Activated naive CD4-positive, alpha-beta T cell (primary cell): ENCODE results near the gene SPTBN5.
A peak's percentile ranks its signal among the peaks of the same experiment; 100 is the strongest.

ENCODE experiments used
- DNase-seq, 4 experiments: peaks; one replicate each; lab custom pipeline; 2025; lab: John Stamatoyannopoulos, UW

SPTBN5 gene

DNA sequence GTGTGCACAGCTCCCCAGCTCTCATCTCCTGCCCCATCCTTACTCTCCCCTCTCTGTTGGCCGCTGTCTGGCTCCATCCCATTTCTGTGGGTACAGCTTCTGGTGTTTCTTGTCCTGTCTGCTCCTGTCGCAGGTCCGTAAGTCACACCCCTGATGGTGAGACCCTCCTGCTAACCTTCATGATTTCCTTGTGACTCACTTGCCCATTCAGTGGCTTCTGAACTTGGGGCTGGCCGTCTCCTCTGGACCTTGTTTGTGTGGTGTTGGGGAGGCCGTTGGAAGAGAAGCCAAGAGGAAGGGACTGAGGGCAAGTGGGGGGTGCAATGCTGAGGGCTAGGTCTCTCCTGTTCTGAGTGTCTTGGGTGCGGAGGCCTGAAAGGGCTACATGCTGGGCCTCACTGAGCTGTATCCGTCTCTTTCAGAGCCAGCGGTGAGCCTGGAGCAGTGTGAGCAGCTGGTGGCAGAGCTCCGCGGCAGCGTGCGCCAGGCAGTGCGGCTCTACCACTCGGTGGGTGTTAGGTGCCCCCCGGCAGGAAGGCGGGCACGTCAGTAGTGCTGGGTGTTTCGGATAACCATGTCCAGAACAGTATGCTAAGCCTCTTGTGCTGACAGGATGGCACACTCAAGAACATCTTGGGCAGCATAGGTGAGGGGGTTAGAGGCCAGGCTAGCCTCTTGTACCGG, 69.6 kb downstream of the SPTBN5 start:
- DNase-seq = no peak

DNA sequence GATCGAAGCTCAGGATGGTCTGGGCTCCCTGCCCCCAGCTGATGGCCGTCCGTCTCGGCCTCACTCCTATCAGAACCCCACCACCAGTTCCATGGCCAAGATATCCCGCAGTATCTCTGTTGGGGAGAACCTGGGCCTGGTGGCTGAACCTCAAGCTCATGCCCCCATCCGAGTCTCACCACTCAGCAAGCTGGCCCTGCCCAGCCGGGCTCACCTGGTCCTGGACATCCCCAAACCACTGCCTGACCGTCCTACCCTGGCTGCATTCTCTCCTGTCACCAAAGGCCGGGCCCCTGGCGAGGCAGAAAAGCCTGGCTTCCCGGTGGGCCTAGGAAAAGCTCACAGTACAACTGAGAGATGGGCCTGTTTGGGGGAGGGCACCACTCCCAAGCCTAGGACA, 70.4 kb downstream of the SPTBN5 start:
- no peak for DNase-seq

DNA sequence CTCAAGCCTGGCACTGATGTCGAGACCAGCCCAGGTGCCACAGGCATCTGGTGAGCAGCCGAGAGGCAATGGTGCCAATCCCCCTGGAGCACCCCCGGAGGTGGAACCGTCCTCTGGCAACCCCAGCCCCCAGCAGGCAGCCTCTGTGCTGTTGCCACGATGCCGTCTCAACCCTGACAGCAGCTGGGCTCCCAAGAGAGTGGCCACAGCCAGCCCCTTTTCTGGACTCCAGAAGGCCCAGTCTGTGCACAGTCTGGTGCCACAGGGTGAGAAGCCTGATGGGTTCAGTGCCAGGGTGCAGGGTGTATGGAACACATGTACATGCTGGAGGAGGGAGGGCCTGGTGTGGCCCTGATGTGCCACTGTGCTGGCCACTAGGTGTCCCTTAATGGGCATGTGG, 70.9 kb downstream of the SPTBN5 start:
- DNase-seq = no peak

DNA sequence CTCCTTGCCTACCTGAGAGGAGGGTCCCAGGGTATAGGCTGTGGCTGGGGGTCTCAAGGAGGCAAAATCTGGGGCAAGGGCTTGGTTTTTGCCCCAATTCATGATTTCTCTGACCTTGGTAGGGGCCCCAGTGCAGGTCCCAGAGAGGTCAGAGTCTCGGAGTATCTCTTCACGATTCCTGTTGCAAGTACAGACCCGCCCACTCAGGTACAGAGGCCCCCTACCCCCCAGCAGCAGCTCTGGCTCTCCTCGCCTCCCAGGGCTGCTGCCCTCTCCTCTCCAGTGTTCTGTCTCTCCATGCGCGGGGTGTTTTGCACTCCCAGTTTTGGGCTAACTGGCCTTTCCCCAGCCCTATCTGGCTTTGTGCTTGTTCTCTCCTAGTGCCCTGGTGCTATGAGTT, 71.4 kb downstream of the SPTBN5 start:
- DNase-seq = no peak

DNA sequence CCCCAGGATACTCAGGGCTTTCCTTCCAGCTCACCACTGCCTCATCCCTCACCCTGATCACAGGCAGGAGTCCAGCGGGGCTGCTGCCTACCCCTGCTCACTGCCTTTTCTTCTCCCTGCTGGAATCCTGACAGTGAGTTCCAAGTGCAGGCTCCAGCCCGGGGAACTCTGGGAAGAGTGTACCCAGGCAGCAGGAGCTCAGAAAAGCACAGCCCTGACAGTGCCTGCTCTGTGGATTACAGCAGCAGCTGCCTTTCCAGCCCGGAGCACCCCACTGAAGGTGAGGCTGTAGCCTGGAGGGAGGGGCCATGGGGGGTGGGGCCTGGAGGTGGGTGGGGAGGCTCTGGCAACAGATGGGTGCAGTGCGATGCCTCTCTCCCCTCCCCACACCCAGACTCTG, 72.0 kb downstream of the SPTBN5 start:
- no peak for DNase-seq

DNA sequence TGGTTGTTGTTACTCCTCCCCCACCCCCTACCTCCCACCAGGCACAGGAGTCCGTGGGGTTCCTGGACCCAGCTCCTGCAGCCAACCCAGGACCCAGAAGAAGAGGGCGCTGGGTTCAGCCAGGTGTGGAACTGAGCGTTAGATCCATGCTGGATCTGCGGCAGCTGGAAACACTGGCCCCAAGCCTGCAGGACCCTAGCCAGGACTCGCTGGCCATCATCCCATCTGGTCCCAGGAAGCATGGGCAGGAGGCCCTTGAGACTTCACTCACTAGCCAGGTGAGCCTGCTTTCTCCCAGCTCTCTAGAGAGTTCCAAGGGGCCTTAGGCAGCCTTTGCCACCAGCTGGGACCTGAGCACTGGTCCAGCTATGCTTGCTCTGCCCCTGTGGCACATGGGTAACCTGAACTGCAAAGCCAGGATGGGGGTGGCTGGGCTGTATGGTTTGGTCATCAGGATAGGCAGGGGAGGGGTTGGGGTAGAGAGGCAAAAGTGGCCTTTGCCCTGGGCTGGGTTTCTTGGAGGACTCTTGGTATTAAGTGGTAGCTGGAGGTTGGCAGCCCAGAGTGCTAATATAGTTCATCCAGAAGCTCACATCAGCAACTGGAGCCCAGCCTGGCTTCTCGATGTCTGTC, 72.9 kb downstream of the SPTBN5 start:
- no peak for DNase-seq

DNA sequence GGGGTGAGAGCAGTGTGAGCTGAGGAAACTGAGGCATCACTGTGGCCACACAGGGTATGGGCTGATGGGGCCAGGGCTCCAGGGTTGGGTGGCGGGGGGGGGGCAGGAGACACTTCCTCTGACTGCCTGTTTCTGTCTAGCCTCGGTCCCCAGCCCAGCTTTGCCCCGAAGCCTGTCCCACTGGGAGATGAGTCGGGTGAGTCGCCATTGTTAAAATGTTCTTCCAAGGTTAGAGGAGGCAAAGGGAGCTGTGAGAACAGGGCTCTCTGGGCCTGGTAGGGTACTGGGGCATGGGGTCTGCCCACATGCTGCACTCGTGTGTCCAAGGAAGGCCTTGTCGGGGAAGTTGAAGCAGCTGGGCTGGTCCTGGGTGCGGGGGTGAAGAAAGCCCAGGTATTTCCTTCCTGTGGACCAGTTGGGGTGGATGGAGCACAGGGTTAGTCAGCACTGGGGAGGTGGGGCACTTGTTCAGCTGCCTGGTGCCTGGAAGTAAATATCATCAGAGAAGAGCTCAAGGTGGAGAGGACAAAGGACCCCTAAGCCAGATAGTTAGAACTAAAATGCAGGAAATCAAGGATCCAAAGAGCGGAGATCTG, 74.3 kb downstream of the SPTBN5 start:
- no peak for DNase-seq

DNA sequence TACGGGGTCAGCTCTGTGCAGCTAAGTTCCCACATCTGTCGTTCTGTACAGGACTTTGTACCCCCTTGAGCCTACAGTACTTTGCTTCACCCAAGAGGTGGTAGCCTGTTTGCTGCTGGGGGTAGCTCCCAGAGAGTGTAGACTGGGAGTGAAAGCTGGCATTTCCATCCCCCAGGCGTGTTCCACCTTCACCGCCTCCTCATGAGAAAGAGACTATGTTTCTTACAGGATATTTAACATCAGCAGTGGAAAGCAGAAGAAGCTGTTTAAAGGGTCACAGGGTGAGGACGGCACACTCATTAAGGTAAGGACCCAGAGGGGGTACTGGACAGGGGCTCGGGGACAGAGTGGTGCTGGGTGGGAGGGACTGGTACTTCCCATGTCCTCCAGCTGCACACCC, 76.1 kb downstream of the SPTBN5 start:
- DNase-seq = no peak

DNA sequence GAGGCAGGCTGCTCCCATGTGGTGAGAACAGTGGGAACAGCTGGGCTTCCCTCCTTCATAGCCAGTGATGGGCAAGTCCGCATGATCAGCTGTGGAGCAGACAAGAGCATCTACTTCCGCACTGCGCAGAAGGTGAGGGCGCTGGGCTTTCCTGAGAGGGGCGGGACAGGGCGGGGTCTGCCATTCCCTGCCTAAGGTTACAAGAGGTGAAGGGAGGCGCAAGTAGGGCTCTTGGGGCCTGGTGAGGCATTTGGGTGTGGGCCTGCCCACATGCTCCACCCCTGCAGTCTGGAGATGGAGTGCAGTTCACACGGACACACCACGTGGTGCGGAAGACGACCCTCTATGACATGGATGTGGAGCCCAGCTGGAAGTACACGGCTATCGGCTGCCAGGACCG, 76.5 kb downstream of the SPTBN5 start:
- no peak for DNase-seq

DNA sequence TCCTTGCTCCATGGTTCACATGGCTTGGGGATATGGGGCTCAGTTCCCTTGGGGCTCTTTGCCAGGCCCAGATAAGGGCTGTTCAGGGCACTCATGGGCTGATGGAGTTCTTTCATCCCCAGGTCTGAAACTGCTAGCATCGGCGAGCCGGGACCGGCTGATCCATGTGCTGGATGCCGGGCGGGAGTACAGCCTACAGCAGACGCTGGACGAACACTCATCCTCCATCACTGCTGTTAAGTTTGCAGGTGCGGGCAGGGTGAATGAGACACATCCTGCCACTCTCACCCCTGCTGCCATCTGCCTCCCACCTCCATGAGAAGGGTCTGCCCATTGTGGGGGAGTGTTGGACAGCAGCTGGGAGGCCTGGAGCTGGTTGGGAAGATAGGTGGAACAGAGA, 77.1 kb downstream of the SPTBN5 start:
- DNase-seq = no peak

DNA sequence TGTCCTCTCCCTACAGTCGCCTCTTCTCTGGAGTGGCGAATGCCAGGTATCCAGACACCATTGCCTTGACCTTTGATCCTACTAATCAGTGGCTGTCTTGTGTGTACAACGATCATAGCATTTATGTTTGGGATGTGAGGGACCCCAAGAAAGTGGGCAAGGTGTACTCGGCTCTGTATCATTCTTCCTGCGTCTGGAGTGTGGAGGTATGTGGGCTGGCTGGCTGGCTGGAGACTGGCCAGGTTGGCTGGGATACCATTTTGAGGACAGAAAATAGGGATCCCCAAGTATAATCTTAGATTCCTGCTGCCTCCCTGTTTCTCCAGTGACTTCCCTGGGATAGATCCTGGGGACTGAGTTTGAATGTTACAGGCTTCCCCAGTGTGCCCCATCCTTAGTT, 79.3 kb downstream of the SPTBN5 start:
- DNase-seq = no peak

DNA sequence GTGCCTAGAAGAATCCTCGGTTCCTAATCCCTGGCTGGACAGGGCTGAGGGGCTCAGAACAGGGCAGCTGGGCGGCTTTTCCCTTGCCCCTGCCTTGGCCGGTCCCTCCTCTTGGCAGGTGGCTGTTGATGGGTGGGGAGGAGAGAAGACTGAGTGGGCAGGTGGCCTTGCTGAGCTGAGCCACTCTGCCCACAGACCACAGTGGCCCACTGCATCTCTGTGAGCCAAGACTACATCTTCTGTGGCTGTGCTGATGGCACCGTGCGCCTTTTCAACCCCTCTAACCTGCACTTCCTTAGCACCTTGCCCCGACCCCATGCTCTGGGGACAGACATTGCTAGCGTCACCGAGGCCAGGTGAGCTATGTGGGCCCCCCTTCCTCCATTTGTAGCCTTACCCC, 80.4 kb downstream of the SPTBN5 start:
- DNase-seq = no peak

DNA sequence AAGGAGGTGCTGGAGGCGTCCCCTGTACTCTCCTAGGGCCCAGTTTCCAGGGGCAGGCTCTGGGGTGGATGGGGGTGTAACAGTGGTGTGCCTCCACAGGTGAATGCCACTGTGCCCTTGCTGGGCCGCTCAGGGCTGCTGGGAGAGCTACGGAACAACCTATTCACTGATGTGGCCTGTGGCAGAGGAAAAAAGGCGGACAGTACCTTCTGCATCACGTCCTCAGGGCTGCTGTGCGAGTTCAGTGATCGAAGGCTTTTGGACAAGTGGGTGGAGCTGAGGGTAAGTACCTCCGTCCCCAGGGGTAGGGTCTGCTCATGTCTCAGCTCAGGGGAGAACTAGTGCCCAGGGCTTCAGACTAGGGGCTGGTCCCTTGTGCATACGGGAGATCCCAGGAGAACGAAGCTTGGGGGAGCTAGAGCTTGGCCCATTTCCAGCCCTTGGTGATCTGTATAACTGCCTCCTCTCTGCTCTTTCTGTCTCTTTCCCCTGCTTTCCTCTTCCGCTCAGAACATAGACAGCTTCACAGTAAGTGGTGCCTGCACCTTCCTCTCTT, 81.0 kb downstream of the SPTBN5 start:
- DNase-seq = no peak

DNA sequence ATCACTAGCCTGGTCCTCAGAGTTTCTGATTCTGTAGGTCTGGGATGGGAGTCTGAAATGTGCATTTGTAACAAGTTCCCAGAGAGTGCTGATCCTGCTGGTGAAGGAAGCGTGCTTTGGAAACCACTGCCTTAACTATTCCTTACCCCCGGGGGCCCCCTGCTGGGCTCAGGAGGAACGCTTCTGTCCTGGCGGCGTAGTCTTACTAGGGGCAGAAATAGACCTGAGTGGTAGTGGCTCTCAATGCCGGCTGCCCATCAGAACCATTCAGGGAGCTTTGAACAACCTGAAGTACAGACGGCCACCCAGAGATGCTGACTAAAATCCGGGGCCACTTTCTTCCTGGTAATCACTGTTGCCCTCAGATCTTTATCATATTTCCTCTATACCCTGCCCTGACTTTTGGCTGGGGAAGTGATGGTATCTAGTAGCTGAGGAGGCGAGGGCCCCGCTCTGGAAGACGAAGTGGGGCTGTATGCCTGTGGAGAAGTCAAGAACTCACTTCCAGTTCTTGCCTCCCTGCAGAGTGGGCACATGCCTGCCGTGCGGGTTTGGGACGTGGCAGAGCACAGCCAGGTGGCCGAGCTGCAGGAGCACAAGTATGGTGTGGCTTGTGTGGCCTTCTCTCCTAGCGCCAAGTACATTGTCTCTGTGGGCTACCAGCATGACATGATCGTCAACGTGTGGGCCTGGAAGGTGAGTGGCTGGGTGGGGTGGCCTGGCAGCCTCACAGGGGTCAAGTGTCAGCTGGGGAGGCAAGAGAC, 82.2 kb downstream of the SPTBN5 start:
- peak; percentile 15 to 73 (median 46) for DNase-seq

DNA sequence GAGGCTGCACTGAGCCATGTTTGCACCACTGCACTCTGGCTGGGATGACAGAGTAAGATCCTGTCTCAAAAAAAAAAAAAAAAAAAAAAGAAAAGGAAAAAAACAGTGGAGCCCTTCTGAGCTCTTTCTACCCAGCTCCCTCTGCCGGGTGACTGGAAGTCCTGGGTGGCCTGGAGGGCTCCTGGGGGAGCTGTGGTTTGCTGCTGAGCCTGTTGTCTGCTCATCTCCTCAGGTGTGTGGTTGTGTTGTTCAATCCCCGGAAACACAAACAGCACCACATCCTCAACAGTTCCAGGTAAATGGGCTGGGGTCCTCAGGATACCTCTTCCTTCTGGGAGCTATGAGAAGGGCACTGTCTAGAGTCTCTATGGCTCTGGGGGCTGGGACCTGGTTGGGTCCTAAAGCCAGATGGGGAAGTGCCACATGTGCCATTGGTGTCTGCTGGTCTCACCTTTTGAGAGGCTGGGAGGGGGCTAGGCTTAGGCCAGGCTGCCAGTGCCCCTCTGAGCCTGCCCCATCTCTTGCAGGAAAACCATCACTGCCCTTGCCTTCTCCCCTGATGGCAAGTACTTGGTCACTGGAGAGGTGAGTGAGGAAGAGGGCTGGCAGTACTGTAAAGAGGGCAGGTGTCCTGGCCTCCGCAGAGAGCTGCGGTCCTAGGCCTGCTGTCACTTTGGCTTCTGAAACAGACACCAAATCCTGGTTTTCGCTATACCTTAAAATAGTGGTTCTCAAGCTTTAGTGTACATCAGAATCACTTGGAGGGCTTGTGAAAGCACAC, 83.0 kb downstream of the SPTBN5 start:
- no peak for DNase-seq

DNA sequence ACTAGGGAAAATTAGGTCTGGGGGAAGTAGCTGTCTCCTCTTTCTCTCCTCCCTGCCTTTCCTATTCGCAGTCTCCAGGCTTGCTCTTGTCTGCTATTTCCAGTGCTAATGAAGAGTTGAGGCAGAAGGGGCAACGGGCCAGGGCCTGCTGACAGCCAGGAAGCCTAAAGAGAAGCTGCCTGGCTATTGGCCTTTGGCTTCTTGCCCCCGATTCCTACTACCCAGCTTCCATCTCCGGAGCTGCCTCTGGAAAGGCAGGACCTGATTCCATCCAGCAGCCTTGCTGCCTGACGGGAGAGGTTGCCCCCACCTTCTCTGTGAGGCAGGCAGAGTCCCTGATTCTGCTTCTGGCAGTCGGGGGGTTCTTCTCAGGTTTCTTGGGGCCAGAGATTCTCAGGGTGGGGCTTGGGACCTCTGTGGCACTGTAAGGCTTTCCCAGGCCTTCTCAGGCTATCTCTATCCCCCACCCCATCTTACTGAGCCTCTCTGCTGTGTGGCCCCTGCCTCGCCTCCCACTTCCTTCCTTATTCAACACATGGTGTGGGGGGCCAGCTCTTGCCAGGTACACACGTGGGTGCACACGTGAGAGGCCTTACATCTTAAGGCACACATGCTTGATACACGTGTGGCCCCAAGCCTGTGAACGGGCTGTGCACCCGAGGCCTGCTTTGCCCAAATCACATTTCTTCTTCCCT, 84.2 kb downstream of the SPTBN5 start:
- DNase-seq = no peak

DNA sequence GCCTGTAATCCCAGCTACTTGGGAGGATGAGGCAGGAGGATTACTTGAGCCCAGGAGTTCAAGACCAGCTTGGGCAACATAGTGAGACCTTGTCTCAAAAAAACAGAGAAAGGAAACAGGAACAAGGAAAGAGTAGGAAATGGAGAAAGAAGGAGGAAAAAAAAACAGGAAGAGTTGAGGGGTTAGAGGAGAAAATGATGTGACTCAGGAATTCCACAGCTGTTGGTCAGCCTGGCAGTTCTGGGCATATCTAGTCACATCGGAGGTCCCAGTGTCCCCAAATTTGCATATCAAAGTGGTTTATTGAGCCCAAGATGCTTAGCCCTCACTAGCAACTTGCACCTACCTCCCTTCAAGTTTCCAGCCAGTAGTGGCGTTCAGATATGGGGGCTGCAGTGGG, 84.7 kb downstream of the SPTBN5 start:
- DNase-seq = no peak

DNA sequence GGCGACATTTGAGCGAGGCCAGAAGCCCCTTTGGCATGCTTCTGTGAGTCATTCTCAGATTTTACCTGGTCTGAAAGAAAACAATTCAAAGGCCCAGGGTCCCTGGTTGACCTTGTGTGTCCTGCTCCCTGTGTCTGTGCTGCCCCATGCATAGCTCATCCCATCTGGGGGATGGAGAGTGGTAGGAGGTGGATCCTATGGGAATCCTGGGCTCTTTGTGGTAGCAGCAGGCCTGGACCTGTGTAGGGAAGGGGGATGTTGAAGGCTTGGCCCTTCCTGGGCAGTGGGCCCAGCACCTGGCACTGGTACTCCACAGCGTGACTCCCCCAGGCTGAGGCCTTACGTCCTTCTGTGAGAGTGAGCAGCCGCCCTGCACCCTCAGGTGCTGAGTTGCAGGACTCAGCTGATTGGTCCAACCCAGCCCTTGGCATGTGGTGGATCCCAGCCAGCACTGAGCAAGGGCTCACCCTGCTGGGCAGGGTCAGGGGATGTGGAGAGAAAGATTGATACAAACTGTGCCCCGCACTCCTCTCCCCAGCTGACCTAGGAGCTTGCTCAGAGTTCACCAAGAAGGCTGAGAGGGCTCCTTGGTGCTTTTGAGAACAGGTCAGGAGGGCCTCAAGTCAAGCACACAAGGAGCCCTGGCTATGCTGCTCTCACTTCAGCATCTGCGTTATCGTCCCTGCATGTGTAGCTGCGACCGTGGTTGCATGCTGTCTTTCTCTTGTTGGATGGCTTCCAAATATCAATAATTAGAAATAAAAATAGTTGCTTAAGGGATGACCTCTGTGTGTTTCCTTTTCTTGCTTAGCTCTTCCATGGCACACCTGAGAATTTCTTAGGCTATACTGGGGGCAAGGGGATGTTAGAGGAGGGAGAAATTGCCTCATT, 87.3 kb downstream of the SPTBN5 start:
- DNase-seq = no peak

DNA sequence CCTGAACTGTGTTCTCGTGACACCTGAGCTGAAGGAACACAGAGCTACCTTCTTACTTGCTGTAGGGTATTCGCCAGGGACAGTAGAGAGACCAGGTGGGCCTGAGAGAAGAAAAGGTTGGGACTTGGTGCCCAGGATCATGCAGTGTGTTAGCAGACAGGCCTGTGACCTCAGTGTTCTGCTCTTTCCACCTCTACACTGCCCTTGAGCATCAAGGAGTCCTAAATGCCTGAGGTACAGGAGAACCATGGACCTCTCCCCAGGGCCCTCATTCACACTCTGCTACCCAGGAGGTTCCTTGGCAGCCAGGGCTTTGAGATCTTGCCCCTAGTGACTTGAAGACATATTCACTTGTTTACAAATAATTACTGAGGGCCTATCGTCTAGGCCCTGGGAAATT, 88.1 kb downstream of the SPTBN5 start:
- no peak for DNase-seq
